ENCODE measurements around the gene RASSF1.

The RASSF1 gene

DNA sequence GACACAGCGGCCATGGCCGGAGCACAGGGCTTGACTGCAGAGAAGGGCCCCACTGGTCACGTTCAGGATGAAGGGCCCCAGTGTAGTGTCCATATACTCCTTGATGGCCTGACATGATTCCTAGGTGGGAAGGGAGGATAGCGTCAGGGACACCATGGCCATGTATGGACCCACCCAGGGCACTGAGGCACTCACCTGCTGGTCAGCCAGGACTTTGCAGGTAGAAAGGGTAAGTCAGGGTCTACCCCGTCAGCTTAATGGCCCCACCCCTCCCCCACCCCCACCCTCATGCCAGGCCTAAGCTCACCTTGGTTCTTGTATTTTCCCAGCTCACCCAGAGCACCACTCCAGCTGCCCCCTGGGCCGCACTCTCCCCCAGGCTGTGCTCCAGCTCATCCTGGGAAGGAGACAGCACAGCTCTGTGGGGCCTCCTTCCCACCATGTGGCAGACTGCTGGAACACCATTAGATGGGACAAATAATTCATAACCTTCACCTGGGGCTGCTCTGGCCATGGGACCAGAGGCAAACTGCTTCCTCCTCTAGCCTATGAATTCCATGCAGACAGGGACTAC is 39.9 kb downstream of the RASSF1 start:
- DNase-seq (ENCODE audit: low read depth, low spot score): no peak

DNA sequence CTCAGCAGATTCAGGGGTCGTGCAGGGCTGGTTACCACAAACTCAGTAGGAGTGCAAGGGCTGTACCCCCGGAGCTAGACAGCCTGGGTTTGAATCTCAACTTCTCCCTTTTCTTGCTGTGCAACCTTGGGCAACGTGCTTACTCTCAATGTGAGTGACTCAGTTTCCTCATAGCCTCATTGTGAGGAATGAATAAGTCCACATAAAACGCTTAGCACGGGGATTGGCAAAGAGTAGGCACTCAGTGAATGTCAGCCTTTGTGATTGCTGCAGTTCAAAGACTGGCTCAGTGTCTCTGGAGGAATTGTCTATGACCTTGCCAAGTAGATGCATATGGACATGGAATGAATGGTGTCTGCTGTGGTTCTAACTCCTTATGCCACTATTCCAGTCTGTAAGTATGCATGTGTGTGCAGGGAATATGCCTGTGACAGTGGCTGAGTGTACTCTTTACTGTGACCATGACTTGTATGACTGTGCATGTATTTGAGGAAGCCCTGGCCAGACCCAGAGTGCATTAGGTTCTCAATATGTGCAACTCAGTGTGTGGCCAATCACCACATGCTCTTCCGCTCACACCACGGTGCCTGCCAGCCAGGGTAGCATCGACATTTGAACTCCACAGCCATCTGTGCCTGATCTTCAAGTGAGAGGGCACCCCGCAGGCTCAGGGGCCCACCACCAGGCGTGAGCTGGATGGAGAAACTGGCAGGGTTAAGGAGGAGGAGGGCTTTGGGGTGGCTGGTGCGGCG is 40.5 kb downstream of the RASSF1 start:
- no peak for DNase-seq (ENCODE audit: low read depth, low spot score)

DNA sequence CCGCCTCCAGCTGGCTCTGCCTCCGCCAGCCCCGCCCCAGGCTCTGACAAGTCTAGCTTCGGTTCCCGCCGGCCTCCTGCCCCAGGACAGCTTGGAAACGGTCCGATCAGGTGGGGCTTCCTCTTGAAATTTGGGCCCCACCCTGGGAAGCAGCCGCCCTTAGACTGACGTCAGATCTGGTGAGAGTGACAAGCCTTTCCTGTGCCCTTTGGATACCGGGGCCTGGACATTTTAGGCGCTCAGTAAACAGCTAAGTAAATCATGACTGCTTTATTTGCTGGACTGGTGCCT is 41.1 kb downstream of the RASSF1 start:
- no peak for DNase-seq (ENCODE audit: low read depth, low spot score)

DNA sequence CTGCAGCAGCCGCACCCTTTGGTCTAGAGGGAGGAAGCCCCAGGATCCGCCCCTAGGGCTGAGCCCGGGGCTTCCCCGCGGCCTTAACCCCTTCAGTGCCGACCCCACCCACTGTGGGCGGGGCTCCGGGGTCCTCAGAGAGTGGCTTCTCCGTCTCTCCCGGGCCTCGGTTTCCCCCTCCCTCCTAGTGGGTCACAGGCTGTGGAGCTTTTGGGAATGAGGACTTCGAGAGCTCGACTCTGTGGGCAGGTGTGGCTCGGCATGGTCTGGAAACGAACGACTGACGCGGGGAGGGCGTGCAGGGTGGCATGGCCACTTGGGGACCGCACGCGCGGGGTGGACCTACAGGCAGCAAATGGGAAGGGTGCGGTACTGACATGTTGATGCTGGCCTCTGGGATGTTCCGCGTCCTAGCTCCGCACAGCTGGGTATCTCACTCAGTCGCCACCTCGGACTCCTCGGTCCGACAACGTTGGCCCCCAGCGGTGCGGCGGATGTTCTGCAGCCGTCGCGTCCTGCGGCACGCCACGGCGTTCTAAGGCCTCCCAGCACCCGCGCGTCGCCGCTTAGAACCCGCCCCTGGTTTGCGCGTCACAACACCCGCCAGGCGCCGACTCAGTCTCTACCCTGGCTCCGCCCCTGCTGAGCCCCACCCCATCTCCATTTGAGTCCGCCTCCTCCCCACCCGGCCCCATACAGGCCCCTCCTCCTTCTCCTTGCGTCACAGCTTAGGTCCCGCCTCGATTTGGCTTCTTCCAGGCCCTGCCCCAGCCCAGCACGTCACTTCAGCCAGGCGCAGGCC is 41.6 kb downstream of the RASSF1 start, which contains the start of the genes HYAL3 and NAA80:
HYAL3 (minus strand) TSS at position 570 of the 802 bp plus-strand sequence. CDS start 3,803 bp downstream, outside the sequence.
NAA80 (minus strand) TSS at position 570 of the 802 bp plus-strand sequence. CDS start 1,942 bp downstream, outside the sequence.
- DNase-seq (ENCODE audit: low read depth, low spot score): peak; percentile 99

DNA sequence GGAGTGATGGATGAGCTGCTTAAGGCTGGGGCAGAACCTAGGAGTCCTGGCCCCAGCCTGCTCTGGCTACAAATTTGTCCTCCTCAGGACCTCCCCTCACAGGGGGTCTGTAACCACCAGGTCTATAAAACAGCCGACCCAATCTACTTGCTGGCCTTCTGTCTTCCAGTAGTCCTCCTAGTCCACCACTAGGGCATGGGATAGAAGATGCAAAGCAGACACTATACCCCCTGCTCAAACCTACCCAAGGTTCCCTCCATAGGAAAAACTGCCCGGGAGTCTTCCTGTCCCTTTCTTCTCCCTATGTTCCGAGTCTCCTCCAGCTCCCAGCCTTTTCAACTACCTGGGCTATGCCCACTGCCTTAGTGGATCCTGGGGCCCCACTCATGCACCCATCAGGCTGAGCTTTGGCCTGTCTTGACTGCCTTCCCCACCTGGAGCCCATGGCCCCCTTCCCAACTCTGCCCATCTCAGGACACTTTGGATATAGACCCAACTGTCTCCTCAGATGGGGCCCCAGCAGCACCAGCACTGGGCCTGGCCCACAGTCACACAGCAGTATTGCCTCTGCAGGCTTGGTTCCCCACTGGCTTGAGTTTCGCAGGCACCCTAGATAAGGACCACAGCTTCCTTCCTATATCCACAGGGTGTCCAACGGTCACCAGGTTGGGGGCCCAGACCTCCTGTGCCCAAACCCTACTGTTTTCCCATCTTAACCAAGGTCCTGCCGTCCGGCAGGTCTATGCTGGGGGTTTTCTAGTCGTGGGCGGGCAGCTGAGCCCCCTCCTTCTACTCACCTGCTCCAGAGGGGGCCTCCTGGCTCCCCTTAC is 42.5 kb downstream of the RASSF1 start:
- no peak for DNase-seq (ENCODE audit: low read depth, low spot score)

DNA sequence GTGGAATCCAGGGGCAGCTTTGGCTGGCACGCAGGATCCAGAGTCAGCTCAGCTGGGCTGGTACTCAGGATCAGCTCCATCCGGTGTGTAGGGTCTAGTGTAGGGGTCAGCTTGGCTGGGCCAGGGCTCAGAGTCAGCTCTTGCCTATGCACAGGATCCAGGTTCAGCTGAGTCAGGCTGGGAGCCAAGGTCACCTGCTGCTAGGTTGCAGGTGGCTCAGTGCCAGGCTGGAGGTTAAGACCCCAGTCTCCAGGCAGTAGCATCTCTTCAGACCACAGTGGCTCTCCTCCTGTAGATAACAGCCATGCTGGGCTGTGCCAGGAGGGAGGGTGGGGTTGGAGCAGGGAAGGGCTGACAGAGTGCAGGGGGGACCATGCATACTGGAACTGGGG is 43.3 kb downstream of the RASSF1 start:
- DNase-seq (ENCODE audit: low read depth, low spot score): no peak

DNA sequence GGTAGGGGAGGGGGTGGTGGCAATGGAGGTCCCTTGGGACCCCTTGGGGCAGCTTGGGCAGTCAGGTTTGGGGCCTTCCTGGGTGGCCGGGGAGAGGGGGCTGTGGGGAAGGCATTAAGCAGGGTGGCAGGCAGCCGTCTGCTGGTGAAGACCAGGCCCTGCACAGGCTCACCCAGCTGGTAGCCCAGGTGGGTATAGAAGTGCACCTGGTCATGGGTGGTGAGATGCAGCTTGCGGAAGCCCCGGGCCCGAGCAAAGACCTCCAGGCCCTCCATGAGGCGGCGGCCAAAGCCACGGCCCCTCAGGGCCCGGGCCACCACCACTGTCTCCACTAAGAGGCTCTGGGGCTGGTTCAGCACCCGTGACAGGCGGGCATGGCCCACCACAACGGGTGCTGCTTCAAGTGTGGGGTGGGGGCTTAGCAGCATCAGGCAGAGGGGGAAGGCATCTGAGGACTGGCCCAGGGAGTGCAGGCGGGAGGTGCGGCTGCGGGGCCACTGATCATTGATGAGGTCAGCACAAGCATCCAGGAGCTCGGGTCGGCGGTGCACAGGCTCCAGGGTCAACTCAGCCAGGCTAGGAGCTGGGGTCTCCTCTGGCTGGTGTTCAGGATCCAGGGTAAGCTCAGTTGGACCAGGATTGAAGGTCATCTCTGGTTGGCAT is 43.8 kb downstream of the RASSF1 start:
- DNase-seq (ENCODE audit: low read depth, low spot score): no peak

DNA sequence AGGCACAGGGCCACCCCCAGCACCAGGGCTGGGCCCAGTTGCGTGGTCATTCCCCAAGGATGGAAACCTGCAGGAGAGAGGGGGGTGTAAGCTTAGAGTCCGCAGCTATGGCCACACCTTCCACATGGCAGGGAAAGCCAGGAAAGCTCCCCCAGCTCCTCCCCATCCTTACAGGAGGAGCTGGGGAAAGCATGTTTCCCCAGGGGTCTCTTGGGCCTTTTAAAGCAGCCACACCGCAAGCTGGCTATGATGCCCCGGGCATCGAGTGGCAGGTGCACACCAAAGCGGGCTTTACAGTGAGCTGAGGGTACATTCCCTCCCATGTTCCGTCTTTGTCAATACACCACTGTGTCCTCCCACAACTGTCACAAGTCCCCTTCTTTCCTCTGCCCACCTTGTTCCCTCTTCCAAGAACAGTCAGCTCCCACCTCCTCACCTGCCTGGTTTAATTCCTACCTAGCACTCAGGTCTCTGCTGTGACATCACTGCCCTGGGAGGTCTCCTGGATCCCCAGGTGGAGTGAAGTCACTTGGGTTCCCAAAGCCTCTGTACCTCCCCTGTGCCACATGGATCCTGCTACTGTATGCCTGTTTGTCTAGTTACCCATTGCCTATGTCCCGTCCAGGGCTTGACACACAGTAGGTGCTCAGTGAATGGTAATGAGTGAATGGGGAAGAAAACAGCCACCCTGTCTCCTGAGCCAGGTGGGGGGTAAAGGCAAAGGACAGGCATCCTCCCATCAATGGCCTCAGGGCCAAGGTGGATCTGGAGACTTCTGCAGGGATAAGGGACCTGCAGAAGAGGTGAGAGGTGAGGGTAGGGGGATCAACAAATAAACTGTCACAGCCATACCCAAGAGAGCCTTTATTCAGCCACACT is 44.8 kb downstream of the RASSF1 start:
- no peak for DNase-seq (ENCODE audit: low read depth, low spot score)

DNA sequence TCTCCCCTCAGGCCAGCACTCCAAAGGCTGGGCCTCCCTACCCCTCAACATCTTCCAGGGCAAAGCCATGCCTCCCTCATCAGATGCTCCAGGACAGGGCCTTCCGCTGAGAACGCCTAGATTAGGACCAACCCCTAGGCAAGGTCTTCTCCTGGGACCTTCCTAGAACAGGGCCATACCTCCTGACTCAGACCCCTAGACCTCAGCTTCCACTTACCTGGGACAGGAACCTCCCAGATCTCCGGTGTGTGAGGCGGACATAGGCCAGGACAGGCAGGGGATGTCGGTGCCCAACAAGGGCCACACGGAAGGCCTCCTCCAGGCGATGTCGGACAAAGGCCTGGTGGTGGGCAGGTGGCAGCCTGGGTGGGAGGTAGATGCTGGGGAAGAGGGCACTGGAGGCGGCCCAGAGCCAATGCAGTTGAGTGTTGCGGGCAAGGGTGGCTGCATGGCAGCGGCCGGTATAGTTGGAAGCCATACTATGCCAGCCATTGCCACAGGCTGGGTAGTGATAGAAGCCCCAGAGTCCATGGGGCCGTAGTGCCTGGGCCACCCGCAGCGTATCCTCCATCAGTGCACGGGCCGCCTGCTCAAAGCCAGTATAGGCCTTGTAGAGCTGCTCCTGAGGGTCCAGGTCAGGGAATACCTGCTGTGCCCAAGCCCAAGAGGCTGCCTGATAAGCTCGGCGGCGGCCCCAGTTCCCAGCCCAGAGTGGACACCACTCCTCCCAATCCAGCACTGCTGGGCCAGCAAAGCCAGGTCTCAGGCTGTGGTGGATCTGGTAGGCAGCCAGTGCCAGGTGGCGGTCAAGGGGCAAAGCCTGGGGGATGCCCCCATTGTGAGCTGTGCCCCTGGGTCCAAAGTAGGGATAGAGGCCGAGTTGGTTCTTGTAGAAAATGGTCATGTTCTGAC is 45.9 kb downstream of the RASSF1 start:
- no peak for DNase-seq (ENCODE audit: low read depth, low spot score)

DNA sequence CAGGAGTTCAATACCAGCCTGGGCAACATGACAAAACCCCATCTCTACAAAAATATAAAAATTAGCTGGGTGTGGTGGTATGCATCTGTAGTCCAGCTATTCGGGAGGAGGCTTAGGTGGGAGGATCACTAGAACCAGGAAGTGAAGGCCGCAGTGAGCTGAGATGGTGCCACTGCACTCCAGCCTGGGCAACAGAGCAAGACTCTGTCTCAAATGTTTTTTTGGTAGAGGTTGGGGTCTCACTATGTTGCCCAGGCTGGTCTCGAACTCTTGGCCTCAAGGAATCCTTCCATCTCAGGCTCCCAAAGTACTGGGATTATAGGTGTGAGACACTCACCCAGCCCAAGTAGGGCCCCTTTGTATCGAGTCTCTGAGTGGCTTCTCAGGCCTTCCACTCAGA is 46.5 kb downstream of the RASSF1 start:
- no peak for DNase-seq (ENCODE audit: low read depth, low spot score)

DNA sequence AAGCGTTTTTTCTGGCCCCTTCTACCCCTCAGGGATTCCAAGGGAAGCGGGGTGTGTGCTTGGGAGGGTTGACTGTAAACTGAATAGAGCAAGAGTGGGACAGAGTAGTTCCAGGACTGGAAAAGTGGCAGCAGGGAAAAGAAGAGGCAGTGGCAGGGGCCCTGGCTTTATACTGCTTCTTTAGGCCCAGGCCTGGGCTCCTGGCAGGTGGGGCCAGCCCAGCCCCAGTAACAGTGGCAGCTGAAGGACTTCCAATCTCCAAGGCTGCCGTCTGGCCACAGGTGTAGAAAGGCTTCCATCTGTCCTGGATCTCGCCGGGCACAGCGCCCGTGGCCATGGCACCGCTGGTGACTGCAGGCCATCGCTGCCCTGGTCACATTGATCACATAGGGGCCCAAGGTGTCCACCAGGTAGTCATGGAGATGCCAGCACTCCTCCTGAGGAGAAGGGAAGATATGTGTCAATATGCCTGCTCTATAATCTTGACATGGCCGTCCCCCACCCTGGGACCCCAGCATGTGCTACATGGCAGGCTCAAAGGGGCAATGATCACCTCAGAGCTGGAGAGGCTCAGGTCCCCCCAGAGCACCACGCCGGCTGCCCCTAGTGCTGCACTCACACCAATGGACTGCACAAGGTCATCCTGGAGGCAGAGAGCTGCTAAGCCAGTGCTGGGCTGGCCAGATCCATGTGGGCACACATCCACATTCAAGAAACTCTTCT is 47.4 kb downstream of the RASSF1 start:
- DNase-seq (ENCODE audit: low read depth, low spot score): no peak

DNA sequence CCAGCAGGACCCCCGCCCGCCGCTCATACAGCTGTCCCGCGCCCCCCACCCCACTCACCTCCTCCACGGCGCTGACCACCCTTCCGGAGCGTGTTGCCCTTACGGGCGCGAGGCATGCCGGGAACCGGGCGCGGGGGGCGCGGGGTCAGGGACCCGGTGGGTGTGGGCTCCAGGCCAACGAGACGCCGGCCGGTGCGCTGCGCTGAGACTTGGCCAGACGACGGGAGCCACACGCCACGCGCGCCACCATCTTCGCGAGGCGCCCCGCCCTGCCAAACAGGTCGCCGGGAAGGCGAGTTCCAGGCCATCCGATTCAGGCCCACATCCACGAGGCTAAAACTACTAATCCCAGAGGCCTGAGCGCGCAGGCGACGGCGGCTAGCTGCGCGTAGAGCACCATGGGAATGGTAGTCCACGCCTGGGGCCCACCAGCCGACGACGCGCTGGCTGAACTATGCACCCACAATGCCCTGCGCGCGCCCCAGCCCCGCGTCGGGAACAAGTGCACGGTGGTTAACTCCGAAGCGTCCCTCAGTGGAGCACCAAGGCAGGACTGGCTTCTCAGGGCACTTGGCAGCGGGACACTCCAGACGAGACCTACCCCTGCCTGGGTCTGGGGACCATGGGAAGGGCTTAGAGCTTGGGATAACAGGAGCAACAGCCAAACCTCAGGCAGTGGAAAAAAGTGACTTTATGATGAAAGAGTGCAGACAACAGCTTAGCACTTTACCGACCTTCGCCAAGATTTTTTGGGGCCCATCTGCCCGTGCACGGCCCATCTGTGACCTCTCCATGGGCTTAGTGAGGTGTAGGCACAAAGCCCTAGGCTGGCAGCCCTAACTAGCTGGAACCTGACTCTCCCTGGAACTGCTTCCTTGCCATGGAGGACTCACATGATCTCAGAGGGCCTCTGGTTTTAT is 48.2 kb downstream of the RASSF1 start, which contains the start of gene IFRD2:
IFRD2 (minus strand) TSS at position 271 of the 920 bp plus-strand sequence; CDS start at position 116, 155 bp downstream.
- peak; percentile 89 for DNase-seq (ENCODE audit: low read depth, low spot score)

DNA sequence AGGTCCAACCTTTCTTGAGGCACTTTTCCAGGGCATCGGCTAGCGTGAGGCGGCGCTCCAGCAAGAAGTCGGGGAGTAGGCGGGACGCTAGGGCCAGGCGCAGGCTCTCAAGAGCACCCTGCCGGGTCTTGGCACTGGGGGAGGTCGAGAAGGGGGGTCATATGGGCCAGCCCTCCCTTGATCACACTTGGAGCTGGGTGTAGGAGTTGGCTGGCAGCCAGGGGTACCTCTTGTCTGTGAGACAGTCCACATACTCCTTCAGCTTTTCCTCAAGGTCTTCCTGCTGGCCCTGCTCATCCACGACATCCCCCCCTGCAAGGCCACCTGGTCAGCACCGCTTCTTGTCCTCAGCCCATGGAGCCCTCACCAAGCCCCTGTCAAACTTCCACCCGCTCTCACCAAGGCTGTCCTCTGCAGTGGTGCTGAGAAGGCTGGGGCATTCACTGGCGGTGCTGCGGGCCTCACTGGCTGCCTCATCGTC is 50.4 kb downstream of the RASSF1 start:
- no peak for DNase-seq (ENCODE audit: low read depth, low spot score)

DNA sequence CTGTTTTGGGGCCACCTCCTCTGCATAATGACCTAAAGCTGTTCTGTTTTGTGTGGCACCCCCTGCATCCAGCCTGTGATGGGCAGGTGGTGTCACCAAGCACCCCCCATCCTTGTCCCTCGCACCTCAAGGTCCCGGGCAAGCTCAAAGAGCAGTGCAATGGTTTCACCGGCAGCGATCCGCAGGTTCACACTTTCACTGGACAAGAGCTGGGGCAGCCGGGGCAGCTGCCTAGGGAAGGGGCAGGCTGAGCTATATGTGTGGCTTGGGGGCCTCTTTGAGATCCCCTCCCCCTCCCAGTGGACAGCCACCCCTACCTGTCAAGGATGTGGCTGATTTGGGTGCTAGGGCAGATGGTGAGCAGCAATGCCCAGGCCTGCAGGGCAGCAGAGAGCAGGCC is 51.5 kb downstream of the RASSF1 start:
- DNase-seq (ENCODE audit: low read depth, low spot score): no peak

DNA sequence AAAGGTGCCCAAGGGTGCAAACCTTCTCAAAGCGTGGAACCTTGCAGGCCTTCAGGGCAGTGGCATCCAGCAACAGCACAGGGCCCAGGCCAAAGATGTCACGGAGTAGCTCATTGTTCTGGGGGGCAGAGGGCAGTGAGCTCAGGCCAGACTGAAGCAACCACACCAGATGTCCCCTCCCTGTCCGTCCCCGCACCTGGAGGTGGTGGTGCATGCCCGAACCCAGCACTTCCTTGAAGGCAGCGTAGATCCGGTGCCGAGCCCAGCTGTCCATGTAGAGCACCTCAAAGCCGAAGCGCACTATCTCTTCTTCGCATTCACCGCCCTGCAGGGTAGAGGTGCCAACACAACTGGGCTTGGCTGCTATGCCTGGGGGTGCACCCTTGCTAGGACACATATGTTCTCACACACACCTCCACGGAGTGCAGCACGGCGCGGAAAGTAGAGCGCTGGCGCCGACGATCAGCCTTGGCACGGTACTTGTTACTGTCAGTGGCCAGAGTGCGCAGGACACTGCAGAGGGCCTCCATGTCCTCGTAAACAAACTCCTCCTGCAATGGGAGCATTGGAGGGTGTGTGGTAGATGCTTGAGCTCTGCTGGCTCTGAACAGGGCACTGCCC is 52.1 kb downstream of the RASSF1 start:
- DNase-seq (ENCODE audit: low read depth, low spot score): no peak

DNA sequence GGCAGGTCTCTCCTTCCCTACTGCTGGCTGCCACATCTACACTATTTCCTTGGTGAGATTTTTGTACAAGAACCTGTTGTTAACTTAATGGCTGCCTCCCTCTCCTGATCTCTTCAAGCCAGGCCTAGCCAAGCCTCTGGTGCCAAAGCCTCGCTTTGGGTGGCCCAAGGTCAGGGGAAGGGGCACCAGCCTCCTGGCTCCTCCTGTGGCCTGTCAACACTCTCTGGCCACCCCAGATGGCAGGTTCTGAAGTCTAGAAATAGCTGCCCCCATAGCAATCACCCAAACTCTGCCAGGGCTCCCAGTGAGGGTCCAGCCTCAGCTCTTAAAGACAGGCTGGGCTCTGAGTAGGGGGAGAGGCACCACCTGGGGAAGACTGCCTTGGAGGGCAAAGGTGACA is 53.4 kb downstream of the RASSF1 start:
- DNase-seq (ENCODE audit: low read depth, low spot score): no peak
